Neural crest cell (in vitro differentiated cells): ENCODE results near the gene MACROD1. TPM values are rescaled to one million over a fixed set of nuclear protein-coding genes. Genes with fewer than 3 reads are reported as not detected.

Source experiments
- DNase-seq: peaks from one replicate; pipeline ENCODE4 v3.0.0; 2021; ENCODE audit warnings: low read depth, mixed read lengths, low spot score
- H3K27ac Mint-ChIP-seq: one replicate; pipeline ENCODE4 v1.8.0; 2021; ENCODE audit warnings: mild to moderate bottlenecking, mixed read lengths; ENCODE audit not compliant: unreplicated experiment
- H3K27me3 Mint-ChIP-seq: 2 replicates; pipeline ENCODE4 v1.8.0; 2021; ENCODE audit warnings: low read depth, mild to moderate bottlenecking, mixed read lengths
- H3K36me3 Mint-ChIP-seq: 2 replicates; pipeline ENCODE4 v1.8.0; 2021; ENCODE audit warnings: low read depth, mild to moderate bottlenecking, mixed read lengths
- H3K4me1 Mint-ChIP-seq: 2 replicates; pipeline ENCODE4 v1.8.0; 2021; ENCODE audit warnings: mixed read lengths
- H3K4me3 Mint-ChIP-seq: one replicate; pipeline ENCODE4 v1.8.0; 2021; ENCODE audit warnings: mild to moderate bottlenecking, mixed read lengths
- H3K9me3 Mint-ChIP-seq: 2 replicates; pipeline ENCODE4 v1.8.0; 2021; ENCODE audit warnings: mixed read lengths
- CTCF ChIP-seq: fragments of 200-600 bp; sonication (generic); conservative IDR thresholded peaks from 2 replicates; pipeline ENCODE4 v1.5.0; 2021; ENCODE audit warnings: antibody characterized with exemption, mild to moderate bottlenecking
- total RNA-seq: library from RNA; stranded (reverse); gene quantifications from 2 replicates; pipeline ENCODE4 v1.2.1, GENCODE V29; 2021

MACROD1 gene
- total RNA-seq, 1 donor from 2014 or later, result 26.1 TPM

- peaks cover 13% of the 10 kb centered on the region for H3K4me1 Mint-ChIP-seq
- no peak overlapping the region for H3K4me3 Mint-ChIP-seq
Observed at GRCh38 chr11:64084146-64084950, 81.6 kb downstream of the MACROD1 start.

DNA sequence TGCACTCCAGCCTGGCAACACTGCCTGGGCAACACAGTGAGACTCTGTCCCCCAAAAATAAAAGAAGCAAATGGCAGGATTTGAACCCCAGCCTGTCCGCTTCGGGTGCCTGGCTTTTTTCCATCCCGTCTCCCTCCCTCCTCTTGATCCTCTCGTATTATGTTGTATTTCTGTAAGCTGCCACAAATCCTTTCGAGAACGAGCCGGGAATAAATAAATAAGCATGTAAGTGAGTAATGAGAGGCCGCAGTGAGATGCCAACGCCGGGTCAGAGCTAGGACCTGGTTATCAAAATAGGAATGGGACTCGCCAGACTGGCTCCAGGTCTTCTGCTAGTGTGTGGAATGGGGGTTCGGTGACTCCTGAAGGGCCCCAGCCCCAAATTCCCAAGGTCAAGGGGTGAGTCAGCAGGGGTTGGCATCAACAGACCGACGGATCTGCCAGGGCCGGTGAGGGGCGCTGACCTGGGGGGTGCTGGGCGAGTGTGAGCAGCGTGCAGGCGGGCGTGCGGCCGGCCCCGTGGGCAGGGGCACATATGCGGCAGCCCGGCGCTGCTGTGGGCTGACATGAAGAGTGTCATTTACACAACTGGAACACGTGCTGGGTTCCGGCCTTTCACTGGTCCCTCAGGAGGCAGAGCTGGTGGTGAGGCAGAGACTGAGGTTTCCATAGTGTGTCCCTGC is 82.4 kb downstream of the MACROD1 start:
- no peaks in the 10 kb centered on the region for H3K9me3 Mint-ChIP-seq
- H3K27ac Mint-ChIP-seq, result no peak overlapping the region
- H3K4me3 Mint-ChIP-seq, result no peak overlapping the region
- TF ChIP-seq CTCF, result no peak
- peaks cover 8% of the 10 kb centered on the region for H3K27me3 Mint-ChIP-seq
- peaks cover 10% of the 10 kb centered on the region for H3K4me1 Mint-ChIP-seq
- no peak for DNase-seq
- no peaks in the 10 kb centered on the region for H3K36me3 Mint-ChIP-seq

More at GRCh38 chr11:64084146-64084950, 81.6 kb downstream of the MACROD1 start:
- H3K27ac Mint-ChIP-seq, result no peak overlapping the region
- DNase-seq, result no peak
- peaks cover 8% of the 10 kb centered on the region for H3K27me3 Mint-ChIP-seq
- TF ChIP-seq CTCF, result no peak
- no peaks in the 10 kb centered on the region for H3K36me3 Mint-ChIP-seq
- H3K9me3 Mint-ChIP-seq, result no peaks in the 10 kb centered on the region

- H3K4me1 Mint-ChIP-seq, result peaks cover 7% of the 10 kb centered on the region
- H3K36me3 Mint-ChIP-seq, result no peaks in the 10 kb centered on the region
- no peaks in the 10 kb centered on the region for H3K9me3 Mint-ChIP-seq
- no peak for TF ChIP-seq CTCF
- no peak overlapping the region for H3K27ac Mint-ChIP-seq
- no peak overlapping the region for H3K4me3 Mint-ChIP-seq
- H3K27me3 Mint-ChIP-seq, result peaks cover 7% of the 10 kb centered on the region
- no peak for DNase-seq
Observed at GRCh38 chr11:64081745-64082442, 84.0 kb downstream of the MACROD1 start.

DNA sequence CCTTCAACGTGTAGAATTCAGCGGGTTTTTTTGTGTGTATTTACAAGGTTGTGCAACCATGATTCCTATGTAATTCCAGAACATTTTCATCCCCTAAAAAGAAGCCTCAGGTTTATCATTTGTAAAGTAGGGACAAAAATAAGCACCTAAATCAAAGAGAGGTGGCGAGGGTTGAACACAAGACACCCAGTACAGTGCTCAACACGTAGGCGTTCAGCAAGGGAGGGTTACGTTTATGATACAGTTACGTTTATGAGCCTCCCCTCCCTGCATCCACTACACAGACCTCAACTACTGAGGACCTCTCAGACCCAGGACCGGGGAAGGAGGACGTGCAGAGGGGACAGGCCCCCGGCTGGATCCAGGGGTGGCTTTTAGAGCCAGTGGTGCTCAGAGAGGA is 85.5 kb downstream of the MACROD1 start:
- Mint-ChIP-seq H3K4me3 (no peak overlapping the region), H3K9me3 (no peaks in the 10 kb centered on the region), H3K4me1 (no peaks in the 10 kb centered on the region), H3K27ac (peak overlapping the region; percentile 27), H3K36me3 (no peaks in the 10 kb centered on the region), H3K27me3 (no peaks in the 10 kb centered on the region)
- no peak for TF ChIP-seq CTCF
- DNase-seq, result no peak

GRCh38 chr11:64078905-64079304 is 87.0 kb downstream of the MACROD1 start:
- Mint-ChIP-seq H3K36me3 (no peaks in the 10 kb centered on the region), H3K27me3 (no peaks in the 10 kb centered on the region), H3K4me3 (no peak overlapping the region), H3K4me1 (no peaks in the 10 kb centered on the region), H3K27ac (no peak overlapping the region), H3K9me3 (no peaks in the 10 kb centered on the region)
- TF ChIP-seq CTCF, result no peak
- DNase-seq, result no peak
